Spleen (tissue), 11 donors: ENCODE measurements around the gene EPHB2. TPM values are rescaled to one million over a fixed set of nuclear protein-coding genes. Genes with fewer than 3 reads are reported as not detected.

Source experiments
- DNase-seq: peaks from one replicate; pipeline ENCODE4 v3.0.0-alpha.2; 2020
- H3K27ac ChIP-seq, 8 donors: fragments of 200-600 bp; sonication (generic) in 7 of 8; 1 replicate in 4 of 8; 2 replicates in 4 of 8; pipeline versions ENCODE4 v1.5.0 to v1.8.0; 2016 to 2021; ENCODE audit warnings: inconsistent platforms in 4 of 8, mild to moderate bottlenecking in 4 of 8, moderate library complexity in 1 of 8
- H3K27me3 ChIP-seq, 7 donors: fragments of 200-600 bp; sonication (generic) in 6 of 7; replicated peaks in 1 of 7; 1 replicate in 4 of 7; 2 replicates in 3 of 7; pipeline versions ENCODE4 v1.5.0 to v1.8.0; 2016 to 2021; ENCODE audit warnings: inconsistent platforms in 3 of 7, mild to moderate bottlenecking in 1 of 7
- H3K36me3 ChIP-seq, 6 donors: fragments of 200-600 bp; sonication (generic) in 5 of 6; 1 replicate in 4 of 6; 2 replicates in 2 of 6; pipeline versions ENCODE4 v1.5.0 to v1.8.0; 2016 to 2021; ENCODE audit warnings: inconsistent platforms in 2 of 6
- H3K4me1 ChIP-seq, 6 donors: fragments of 200-600 bp; sonication (generic) in 5 of 6; 1 replicate in 3 of 6; 2 replicates in 3 of 6; pipeline versions ENCODE4 v1.5.0 to v1.8.0; 2016 to 2021; ENCODE audit warnings: inconsistent platforms in 3 of 6
- H3K4me3 ChIP-seq, 8 donors: fragments of 200-600 bp; sonication (generic) in 7 of 8; 1 replicate in 4 of 8; 2 replicates in 4 of 8; pipeline versions ENCODE4 v1.5.0 to v1.8.0; 2016 to 2021; ENCODE audit warnings: inconsistent platforms in 4 of 8, mild to moderate bottlenecking in 4 of 8, moderate library complexity in 2 of 8
- H3K9me3 ChIP-seq, 8 donors: fragments of 200-600 bp; sonication (generic) in 7 of 8; 1 replicate in 4 of 8; 2 replicates in 4 of 8; pipeline versions ENCODE4 v1.5.0 to v1.8.0; 2016 to 2021; ENCODE audit warnings: inconsistent platforms in 4 of 8
- CTCF ChIP-seq, 11 experiments: fragments of 200-600 bp in 7 of 11; fragments of 450-650 bp in 4 of 11; sonication (generic) in 4 of 11; IDR thresholded peaks in 8 of 11; conservative IDR thresholded peaks in 3 of 11; 1 replicate in 7 of 11; 2 replicates in 4 of 11; pipeline versions ENCODE4 v1.4.0 to v1.8.0; 2016 to 2021; ENCODE audit warnings: antibody characterized with exemption in 11 of 11, inconsistent platforms in 4 of 11, mild to moderate bottlenecking in 1 of 11
- POLR2A ChIP-seq, 3 donors: fragments of 450-650 bp; IDR thresholded peaks; one replicate each; pipeline ENCODE4 v1.5.1; 2017; ENCODE audit warnings: antibody characterized with exemption in 3 of 3, mild to moderate bottlenecking in 1 of 3
- POLR2AphosphoS5 ChIP-seq, 3 donors: sonication (generic); formaldehyde crosslinking; IDR thresholded peaks; one replicate each; pipeline ENCODE4 v1.5.1; 2017; ENCODE audit warnings: antibody characterized with exemption in 3 of 3
- WGBS, 5 donors: extraction: QIAGEN DNeasy Blood & Tissue Kit in 3 of 5; methylation state at CpG; one replicate each; pipeline versions ENCODE4 v1.1.5 to v1.1.7; 2013 to 2018; 5-methylcytosine and 5-hydroxymethylcytosine counted together
- intact Hi-C: fragments of 100-400 bp; cut with DNase I; formaldehyde crosslinking; loops from one replicate; pipeline ENCODE4 v1.15.0; 2023; ENCODE audit warnings: low total_unique reads
- polyA plus RNA-seq, 3 donors: library from polyadenylated mRNA; stranded (reverse); fragments of 200-250 nt; gene quantifications; one replicate each; pipeline ENCODE4 v1.2.1, GENCODE V29; 2013
- total RNA-seq, 7 donors: library from RNA; depleted of rRNA in 3 of 7; stranded (reverse); fragments of >200 nt in 3 of 7; fragmentation: NEBNext Ultra II Directional in 4 of 7; extraction: Animal tissue kit (Norgen Biotek cat#: 25700) in 4 of 7; gene quantifications; one replicate each; pipeline versions ENCODE4 v1.1.0 to v1.2.1, GENCODE V29; 2016 to 2021
- donor health status: healthy with polysubstance abuse.
- donor health status: DM: no; HTN: no; CAD: no; lungs with moderate emphysema.
- donor health status: DM: no; HTN: no; CAD: no.
- donor health status: Bipolar disorder and iron deficiency.
- donor health status: healthy.
- donor health status: DM: no; HTN: no; CAD: no.
- donor health status: DM: yes; HTN: yes; CAD: no.

EPHB2 gene
- total and polyA plus RNA-seq, 10 donors, result 0.67 to 9.3 (median 6.3) TPM

- intact Hi-C loops, result no loop called here
- 74 to 89% (median 78%) methylated on average over 8 of the region's 8 CpGs for WGBS, 5 donors
These were observed 90.0 kb downstream of the EPHB2 start for GRCh38 chr1:22800629-22801028.

GRCh38 chr1:22801347-22801746 is 90.7 kb downstream of the EPHB2 start:
- H3K27ac ChIP-seq, result no peak overlapping the region
- H3K4me3 ChIP-seq, result no peak overlapping the region
- peaks cover 0 to 23% (median 9%) of the 10 kb centered on the region in 6 donors for H3K4me1 ChIP-seq
- H3K9me3 ChIP-seq, result no peaks in the 10 kb centered on the region
- H3K27me3 ChIP-seq, result peaks cover 0 to 18% (median 0%) of the 10 kb centered on the region in 7 donors
- 77 to 91% (median 88%) methylated on average over 8 to 9 of the region's 9 CpGs for WGBS, 5 donors
- no peaks in the 10 kb centered on the region for H3K36me3 ChIP-seq
- intact Hi-C loops, result no loop called here
- DNase-seq, result no peak
- no peak for TF ChIP-seq POLR2A (IDR thresholded peaks at IDR 0.05)

More at GRCh38 chr1:22800629-22801028, 90.0 kb downstream of the EPHB2 start:
- H3K4me3 ChIP-seq, result no peak overlapping the region
- peaks cover 0 to 30% (median 13%) of the 10 kb centered on the region in 6 donors for H3K4me1 ChIP-seq
- no peaks in the 10 kb centered on the region for H3K36me3 ChIP-seq
- no peak for TF ChIP-seq CTCF (IDR thresholded peaks at IDR 0.05 in 8 of 11, conservative IDR thresholded peaks at IDR 0.05 in 3 of 11)
- no peak for TF ChIP-seq POLR2AphosphoS5 (IDR thresholded peaks at IDR 0.05)
- no peak for TF ChIP-seq POLR2A (IDR thresholded peaks at IDR 0.05)
- H3K27me3 ChIP-seq, result peaks cover 0 to 15% (median 0%) of the 10 kb centered on the region in 7 donors
- no peaks in the 10 kb centered on the region for H3K9me3 ChIP-seq
- no peak overlapping the region for H3K27ac ChIP-seq
- no peak for DNase-seq

GRCh38 chr1:22801761-22802160 is 91.1 kb downstream of the EPHB2 start:
- no peaks in the 10 kb centered on the region for H3K36me3 ChIP-seq
- DNase-seq, result no peak
- peaks cover 0 to 22% (median 0%) of the 10 kb centered on the region in 7 donors for H3K27me3 ChIP-seq
- WGBS, 5 donors, result 79 to 86% (median 82%) methylated on average over 19 of the region's 19 CpGs
- TF ChIP-seq POLR2A (IDR thresholded peaks at IDR 0.05) (no peak), POLR2AphosphoS5 (IDR thresholded peaks at IDR 0.05) (no peak), CTCF (IDR thresholded peaks at IDR 0.05 in 8 of 11, conservative IDR thresholded peaks at IDR 0.05 in 3 of 11) (no peak)
- H3K4me1 ChIP-seq, result peaks cover 0 to 19% (median 5%) of the 10 kb centered on the region in 6 donors
- intact Hi-C loops, result no loop called here
- no peak overlapping the region for H3K4me3 ChIP-seq
- no peak overlapping the region for H3K27ac ChIP-seq
- H3K9me3 ChIP-seq, result no peaks in the 10 kb centered on the region

GRCh38 chr1:22803833-22804232 is 93.2 kb downstream of the EPHB2 start:
- intact Hi-C loops, result no loop called here
- no peak for DNase-seq
- WGBS, 5 donors, result 91 to 95% (median 92%) methylated on average over 5 of the region's 5 CpGs
- H3K9me3 ChIP-seq, result no peaks in the 10 kb centered on the region
- H3K4me1 ChIP-seq, result peaks cover 0 to 7% (median 0%) of the 10 kb centered on the region in 6 donors
- H3K36me3 ChIP-seq, result no peaks in the 10 kb centered on the region
- no peak overlapping the region for H3K4me3 ChIP-seq
- H3K27ac ChIP-seq, result no peak overlapping the region
- no peak for TF ChIP-seq POLR2A (IDR thresholded peaks at IDR 0.05)
- no peak for TF ChIP-seq CTCF (IDR thresholded peaks at IDR 0.05 in 8 of 11, conservative IDR thresholded peaks at IDR 0.05 in 3 of 11)
- no peak for TF ChIP-seq POLR2AphosphoS5 (IDR thresholded peaks at IDR 0.05)
- H3K27me3 ChIP-seq, result peaks cover 0 to 24% (median 0%) of the 10 kb centered on the region in 7 donors

GRCh38 chr1:22804406-22804805 is 93.8 kb downstream of the EPHB2 start:
- Histone ChIP-seq H3K4me3 (no peak overlapping the region), H3K27ac (no peak overlapping the region), H3K36me3 (no peaks in the 10 kb centered on the region), H3K4me1 (peaks cover 0 to 7% (median 0%) of the 10 kb centered on the region in 6 donors), H3K9me3 (no peaks in the 10 kb centered on the region), H3K27me3 (peaks cover 0 to 24% (median 0%) of the 10 kb centered on the region in 7 donors)
- TF ChIP-seq POLR2A (IDR thresholded peaks at IDR 0.05) (no peak), POLR2AphosphoS5 (IDR thresholded peaks at IDR 0.05) (no peak), CTCF (IDR thresholded peaks at IDR 0.05 in 8 of 11, conservative IDR thresholded peaks at IDR 0.05 in 3 of 11) (no peak)
- intact Hi-C loops, result no loop called here
- DNase-seq, result no peak
- WGBS, 5 donors, result 50 to 84% (median 57%) methylated on average over 6 of the region's 6 CpGs
